ENCODE results near the gene NRN1L.

DNA sequence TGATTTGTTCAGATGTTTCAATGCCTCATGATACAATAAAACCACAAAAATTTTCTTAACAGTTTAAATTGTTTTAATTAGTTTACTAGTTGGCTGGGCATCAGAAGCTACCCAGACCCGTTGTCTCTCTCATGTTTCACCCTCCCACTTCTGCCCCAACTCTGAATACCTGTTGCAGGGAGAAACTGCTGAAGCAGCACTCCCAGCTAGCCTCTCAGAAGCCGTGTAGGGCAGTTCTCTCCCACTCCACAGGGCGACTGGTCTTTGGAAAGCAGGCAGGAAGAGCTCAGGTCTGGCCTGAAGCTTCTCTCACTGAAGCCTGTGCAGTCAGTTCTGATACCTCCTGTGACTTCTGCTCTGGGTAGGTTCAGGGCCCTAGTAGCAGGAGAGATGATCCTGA, 13.4 kb upstream of the NRN1L start:
- TF ChIP-seq EP300 (IDR thresholded peaks at IDR 0.05), result no peak
- TF ChIP-seq, protein P1, sequence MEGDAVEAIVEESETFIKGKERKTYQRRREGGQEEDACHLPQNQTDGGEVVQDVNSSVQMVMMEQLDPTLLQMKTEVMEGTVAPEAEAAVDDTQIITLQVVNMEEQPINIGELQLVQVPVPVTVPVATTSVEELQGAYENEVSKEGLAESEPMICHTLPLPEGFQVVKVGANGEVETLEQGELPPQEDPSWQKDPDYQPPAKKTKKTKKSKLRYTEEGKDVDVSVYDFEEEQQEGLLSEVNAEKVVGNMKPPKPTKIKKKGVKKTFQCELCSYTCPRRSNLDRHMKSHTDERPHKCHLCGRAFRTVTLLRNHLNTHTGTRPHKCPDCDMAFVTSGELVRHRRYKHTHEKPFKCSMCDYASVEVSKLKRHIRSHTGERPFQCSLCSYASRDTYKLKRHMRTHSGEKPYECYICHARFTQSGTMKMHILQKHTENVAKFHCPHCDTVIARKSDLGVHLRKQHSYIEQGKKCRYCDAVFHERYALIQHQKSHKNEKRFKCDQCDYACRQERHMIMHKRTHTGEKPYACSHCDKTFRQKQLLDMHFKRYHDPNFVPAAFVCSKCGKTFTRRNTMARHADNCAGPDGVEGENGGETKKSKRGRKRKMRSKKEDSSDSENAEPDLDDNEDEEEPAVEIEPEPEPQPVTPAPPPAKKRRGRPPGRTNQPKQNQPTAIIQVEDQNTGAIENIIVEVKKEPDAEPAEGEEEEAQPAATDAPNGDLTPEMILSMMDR (IDR thresholded peaks at IDR 0.05), result no peak
- no peak for TF ChIP-seq POLR2A (IDR thresholded peaks at IDR 0.05)
- no peak for TF ChIP-seq POLR2AphosphoS5 (IDR thresholded peaks at IDR 0.05)

Data from upper lobe of left lung (tissue), 4 donors.